Naive thymus-derived CD8-positive, alpha-beta T cell (primary cell): ENCODE results near the gene POSTN. TPM values are rescaled to one million over a fixed set of nuclear protein-coding genes. Genes with fewer than 3 reads are reported as not detected.

Source experiments
- ATAC-seq, 2 donors: fragments of 150-1000 bp; cut with Tn5 transposase in 1 of 2; sonication (Bioruptor Pico), chemical (Tn5 transposase) in 1 of 2; 1 replicate in 1 of 2; 2 replicates in 1 of 2; pipeline ENCODE4 v1.10.0; 2021; ENCODE audit warnings: mild to moderate bottlenecking in 2 of 2, moderate library complexity in 2 of 2
- POLR2A ChIA-PET: fragments of 350-600 bp; sonication (Branson Sonifier 250); formaldehyde crosslinking; loops from one replicate; lab custom pipeline; 2021; ENCODE audit warnings: antibody characterized with exemption; lab: Charles Lee
- DNase-seq, 10 donors: peaks; one replicate each; pipeline versions ENCODE4 v3.0.0 to v3.0.0-alpha.2; 2020 to 2022
- H3K27ac Mint-ChIP-seq, 10 donors: one replicate each; pipeline ENCODE4 v1.8.0; 2020 to 2022; ENCODE audit warnings: mild to moderate bottlenecking in 10 of 10, mixed read lengths in 10 of 10, moderate library complexity in 4 of 10, inconsistent platforms in 1 of 10
- H3K27me3 Mint-ChIP-seq, 5 donors: one replicate each; pipeline ENCODE4 v1.8.0; 2021 to 2022; ENCODE audit warnings: mixed read lengths in 5 of 5
- H3K36me3 Mint-ChIP-seq, 3 donors: one replicate each; pipeline ENCODE4 v1.8.0; 2020 to 2022; ENCODE audit warnings: mixed read lengths in 3 of 3, mild to moderate bottlenecking in 2 of 3, inconsistent platforms in 1 of 3
- H3K4me1 Mint-ChIP-seq, 4 donors: one replicate each; pipeline ENCODE4 v1.8.0; 2021 to 2022; ENCODE audit warnings: mixed read lengths in 4 of 4
- H3K4me3 Mint-ChIP-seq, 10 donors: one replicate each; pipeline ENCODE4 v1.8.0; 2020 to 2022; ENCODE audit warnings: mild to moderate bottlenecking in 10 of 10, mixed read lengths in 10 of 10, moderate library complexity in 6 of 10, inconsistent platforms in 1 of 10
- H3K9me3 Mint-ChIP-seq, 9 donors: one replicate each; pipeline ENCODE4 v1.8.0; 2020 to 2022; ENCODE audit warnings: mixed read lengths in 9 of 9, mild to moderate bottlenecking in 3 of 9, inconsistent platforms in 1 of 9, moderate library complexity in 1 of 9
- polyA plus RNA-seq, 3 donors: library from polyadenylated mRNA; unstranded; fragments of 300-500 nt; fragmentation: Illumina TruSeq; gene quantifications; one replicate each; pipeline ENCODE4 v1.2.3, GENCODE V29; 2021
- total RNA-seq, 8 experiments: library from RNA in 2 of 8; stranded (reverse) in 2 of 8; gene quantifications; one replicate each; pipeline ENCODE4 v1.2.3 and lab custom pipeline; 2021 to 2026

POSTN gene
- total RNA-seq (not detected), polyA plus RNA-seq (not detected), total RNA-seq (lab: John Stamatoyannopoulos, UW) (0 to 0.08 (median 0) reads per million in 6 experiments)

- Mint-ChIP-seq H3K9me3 (peaks cover 0 to 2% (median 0%) of the 10 kb centered on the region in 9 donors), H3K27me3 (no peaks in the 10 kb centered on the region), H3K36me3 (no peaks in the 10 kb centered on the region), H3K27ac (peak within 1 kb of the TSS in 1 of 10 donors; percentile 49), H3K4me1 (no peaks in the 10 kb centered on the region), H3K4me3 (no peak within 1 kb of the TSS)
- DNase-seq (no peak), ATAC-seq (no peak)
- POLR2A ChIA-PET: no interaction called here
These were observed at the start of gene POSTN for GRCh38 chr13:37598597-37598996. Gene POSTN (minus strand): TSS chr13:37598768. CDS start chr13:37598726, 42 bp downstream.

GRCh38 chr13:37647031-37647650 is 48.6 kb upstream of the POSTN start:
- DNase-seq (no peak), ATAC-seq (no peak)
- H3K27me3 Mint-ChIP-seq: no peaks in the 10 kb centered on the region
- H3K4me3 Mint-ChIP-seq: no peak overlapping the region
- peaks cover 0 to 10% (median 4%) of the 10 kb centered on the region in 9 donors for H3K9me3 Mint-ChIP-seq
- POLR2A ChIA-PET: no interaction called here
- H3K4me1 Mint-ChIP-seq: no peaks in the 10 kb centered on the region
- no peaks in the 10 kb centered on the region for H3K36me3 Mint-ChIP-seq
- H3K27ac Mint-ChIP-seq: no peak overlapping the region

- Mint-ChIP-seq H3K36me3 (no peaks in the 10 kb centered on the region), H3K27ac (no peak overlapping the region), H3K4me3 (no peak overlapping the region), H3K4me1 (no peaks in the 10 kb centered on the region), H3K9me3 (peaks cover 0 to 10% (median 4%) of the 10 kb centered on the region in 9 donors), H3K27me3 (no peaks in the 10 kb centered on the region)
- POLR2A ChIA-PET: no interaction called here
- DNase-seq: no peak
- no peak for ATAC-seq
These were observed 48.0 kb upstream of the POSTN start for GRCh38 chr13:37646531-37646930.

- H3K4me1 Mint-ChIP-seq: no peaks in the 10 kb centered on the region
- ATAC-seq: no peak
- no peaks in the 10 kb centered on the region for H3K27me3 Mint-ChIP-seq
- POLR2A ChIA-PET: no interaction called here
- no peak for DNase-seq
- no peak overlapping the region for H3K27ac Mint-ChIP-seq
- peaks cover 0 to 10% (median 3%) of the 10 kb centered on the region in 9 donors for H3K9me3 Mint-ChIP-seq
- H3K4me3 Mint-ChIP-seq: no peak overlapping the region
- H3K36me3 Mint-ChIP-seq: no peaks in the 10 kb centered on the region
These were observed 46.7 kb upstream of the POSTN start for GRCh38 chr13:37645181-37645740.

GRCh38 chr13:37641391-37641790 is 42.8 kb upstream of the POSTN start:
- ATAC-seq: no peak

GRCh38 chr13:37640499-37640898 is 41.9 kb upstream of the POSTN start:
- Mint-ChIP-seq H3K9me3 (peaks cover 0 to 10% (median 3%) of the 10 kb centered on the region in 9 donors), H3K27me3 (no peaks in the 10 kb centered on the region), H3K27ac (no peak overlapping the region), H3K4me3 (no peak overlapping the region), H3K36me3 (no peaks in the 10 kb centered on the region), H3K4me1 (no peaks in the 10 kb centered on the region)
- ATAC-seq (no peak), DNase-seq (no peak)
- POLR2A ChIA-PET: no interaction called here

More at GRCh38 chr13:37641391-37641790, 42.8 kb upstream of the POSTN start:
- no peak for DNase-seq
- Mint-ChIP-seq H3K9me3 (peaks cover 0 to 10% (median 3%) of the 10 kb centered on the region in 9 donors), H3K4me3 (no peak overlapping the region), H3K27ac (no peak overlapping the region), H3K4me1 (no peaks in the 10 kb centered on the region), H3K36me3 (no peaks in the 10 kb centered on the region), H3K27me3 (no peaks in the 10 kb centered on the region)
- POLR2A ChIA-PET: no interaction called here

- Mint-ChIP-seq H3K4me3 (no peak overlapping the region), H3K9me3 (peaks cover 0 to 8% (median 0%) of the 10 kb centered on the region in 9 donors), H3K27ac (no peak overlapping the region), H3K36me3 (no peaks in the 10 kb centered on the region), H3K4me1 (no peaks in the 10 kb centered on the region), H3K27me3 (no peaks in the 10 kb centered on the region)
- POLR2A ChIA-PET: no interaction called here
- DNase-seq (no peak), ATAC-seq (no peak)
These were observed 38.1 kb upstream of the POSTN start for GRCh38 chr13:37636701-37637100.

GRCh38 chr13:37632294-37632693 is 33.7 kb upstream of the POSTN start:
- peaks cover 0 to 4% (median 0%) of the 10 kb centered on the region in 9 donors for H3K9me3 Mint-ChIP-seq
- DNase-seq: no peak
- H3K27ac Mint-ChIP-seq: no peak overlapping the region
- H3K4me3 Mint-ChIP-seq: no peak overlapping the region
- no peaks in the 10 kb centered on the region for H3K27me3 Mint-ChIP-seq
- ATAC-seq: no peak
- no peaks in the 10 kb centered on the region for H3K4me1 Mint-ChIP-seq
- H3K36me3 Mint-ChIP-seq: no peaks in the 10 kb centered on the region
- POLR2A ChIA-PET: no interaction called here

- Mint-ChIP-seq H3K4me1 (no peaks in the 10 kb centered on the region), H3K4me3 (no peak overlapping the region), H3K36me3 (no peaks in the 10 kb centered on the region), H3K9me3 (peaks cover 0 to 6% (median 0%) of the 10 kb centered on the region in 9 donors), H3K27ac (no peak overlapping the region), H3K27me3 (no peaks in the 10 kb centered on the region)
- POLR2A ChIA-PET: no interaction called here
- DNase-seq: no peak
- ATAC-seq: no peak
These were observed 28.9 kb upstream of the POSTN start for GRCh38 chr13:37627428-37627827.

- Mint-ChIP-seq H3K27ac (no peak overlapping the region), H3K4me1 (no peaks in the 10 kb centered on the region), H3K36me3 (no peaks in the 10 kb centered on the region), H3K9me3 (peaks cover 0 to 18% (median 2%) of the 10 kb centered on the region in 9 donors), H3K27me3 (no peaks in the 10 kb centered on the region), H3K4me3 (no peak overlapping the region)
- POLR2A ChIA-PET: no interaction called here
- no peak for ATAC-seq
- no peak for DNase-seq
These were observed 23.3 kb upstream of the POSTN start for GRCh38 chr13:37621811-37622361.

- Mint-ChIP-seq H3K27ac (no peak overlapping the region), H3K9me3 (peaks cover 0 to 18% (median 3%) of the 10 kb centered on the region in 9 donors), H3K27me3 (no peaks in the 10 kb centered on the region), H3K36me3 (no peaks in the 10 kb centered on the region), H3K4me3 (no peak overlapping the region), H3K4me1 (no peaks in the 10 kb centered on the region)
- DNase-seq (no peak), ATAC-seq (no peak)
- POLR2A ChIA-PET: no interaction called here
These were observed 20.0 kb upstream of the POSTN start for GRCh38 chr13:37618554-37618953.

GRCh38 chr13:37617173-37617572 is 18.6 kb upstream of the POSTN start:
- Mint-ChIP-seq H3K27me3 (no peaks in the 10 kb centered on the region), H3K36me3 (no peaks in the 10 kb centered on the region), H3K4me3 (no peak overlapping the region), H3K27ac (no peak overlapping the region), H3K4me1 (no peaks in the 10 kb centered on the region), H3K9me3 (peaks cover 0 to 17% (median 3%) of the 10 kb centered on the region in 9 donors)
- DNase-seq (no peak), ATAC-seq (no peak)
- POLR2A ChIA-PET: no interaction called here

GRCh38 chr13:37616131-37616530 is 17.6 kb upstream of the POSTN start:
- DNase-seq: no peak
- no peaks in the 10 kb centered on the region for H3K4me1 Mint-ChIP-seq
- no peaks in the 10 kb centered on the region for H3K27me3 Mint-ChIP-seq
- H3K27ac Mint-ChIP-seq: no peak overlapping the region
- H3K36me3 Mint-ChIP-seq: no peaks in the 10 kb centered on the region
- no peak for ATAC-seq
- peaks cover 0 to 9% (median 3%) of the 10 kb centered on the region in 9 donors for H3K9me3 Mint-ChIP-seq
- POLR2A ChIA-PET: no interaction called here
- H3K4me3 Mint-ChIP-seq: no peak overlapping the region
